ENCODE measurements around the gene TRMT1L. TPM values are rescaled to one million over a fixed set of nuclear protein-coding genes. Genes with fewer than 3 reads are reported as not detected.

The TRMT1L gene
- total RNA-seq, 1 experiment from 2014 or later, result 30.6 TPM

- in situ Hi-C loops (cut with HindIII; ENCODE audit: low sequenced_read_pairs), result no loop called here
- no peak for DNase-seq (ENCODE audit: low spot score)
Measured at GRCh38 chr1:185069202-185069772, 87.5 kb downstream of the TRMT1L start.

DNA sequence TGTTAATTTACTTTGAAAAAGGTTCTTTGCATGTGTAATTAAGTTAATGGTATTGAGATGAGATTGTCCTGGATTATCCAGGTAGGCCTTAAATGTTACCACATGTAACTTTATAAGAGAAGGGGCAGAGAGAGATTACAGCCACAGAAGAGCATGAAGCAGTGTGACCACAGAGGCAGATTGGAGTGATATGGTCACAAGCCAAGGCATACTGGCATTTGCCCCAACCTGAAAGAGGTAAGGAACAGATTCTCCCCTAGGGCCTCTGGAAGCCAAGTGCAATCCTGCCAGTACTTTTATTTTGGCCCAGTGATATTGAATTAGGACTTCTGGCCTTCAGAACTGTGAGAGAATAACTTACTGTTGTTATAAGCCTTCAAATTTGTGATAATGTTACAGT is 88.4 kb downstream of the TRMT1L start:
- DNase-seq (ENCODE audit: low spot score), result peak; percentile 73
- in situ Hi-C loops (cut with HindIII; ENCODE audit: low sequenced_read_pairs), result no loop called here

Other genes with a start within 250 kb of the TRMT1L start
- gene NIBAN1, start 182.4 kb downstream of the TRMT1L start, total RNA-seq (2014; rRNA removed; shearing (Covaris generic)), result 0.62 and 0.98 TPM in 2 replicates
- gene RNF2, start 111.4 kb downstream of the TRMT1L start, total RNA-seq (2014; rRNA removed; shearing (Covaris generic)), result 48.7 and 67.3 TPM in 2 replicates
- gene SWT1, start 214 bp upstream of the TRMT1L start, total RNA-seq (2014; rRNA removed; shearing (Covaris generic)), result 7.4 and 7.8 TPM in 2 replicates
- 65.2 and 81.9 TPM in 2 replicates for gene IVNS1ABP, start 160.3 kb upstream of the TRMT1L start, total RNA-seq (2014; rRNA removed; shearing (Covaris generic))